ENCODE measurements around the gene ABCA9. TPM values are rescaled to one million over a fixed set of nuclear protein-coding genes. Genes with fewer than 3 reads are reported as not detected.
"Not testable (repeated sequence)": the region's sequence is repeated elsewhere in the genome, so short reads cannot be mapped to it uniquely, and the experiment has no call there.

The ABCA9 gene
- total RNA-seq, 1 experiment from 2014 or later = not detected

GRCh38 chr17:68954146-68954896 lies 106.4 kb downstream of the ABCA9 start:
- DNase-seq (ENCODE audit: low read depth) = no peak

- no peak for DNase-seq (ENCODE audit: low read depth)
Observed at GRCh38 chr17:68953340-68953997, 107.3 kb downstream of the ABCA9 start.

- DNase-seq (ENCODE audit: low read depth) = no peak
Observed at GRCh38 chr17:68950725-68951124, 110.0 kb downstream of the ABCA9 start.

- not testable (repeated sequence) for DNase-seq (ENCODE audit: low read depth)
Observed at GRCh38 chr17:68947868-68948267, 112.9 kb downstream of the ABCA9 start.

- no peak for DNase-seq (ENCODE audit: low read depth)
Observed at GRCh38 chr17:68944435-68945035, 116.2 kb downstream of the ABCA9 start.

- DNase-seq (ENCODE audit: low read depth) = not testable (repeated sequence)
Observed at GRCh38 chr17:68943812-68944182, 116.9 kb downstream of the ABCA9 start.

- DNase-seq (ENCODE audit: low read depth) = no peak
Observed at GRCh38 chr17:68943123-68943811, 117.5 kb downstream of the ABCA9 start.

GRCh38 chr17:68942389-68942788 lies 118.3 kb downstream of the ABCA9 start:
- no peak for DNase-seq (ENCODE audit: low read depth)

- no peak for DNase-seq (ENCODE audit: low read depth)
Observed at GRCh38 chr17:68941761-68942160, 119.0 kb downstream of the ABCA9 start.

- DNase-seq (ENCODE audit: low read depth) = no peak
Observed at GRCh38 chr17:68939195-68939594, 121.5 kb downstream of the ABCA9 start.

GRCh38 chr17:68937890-68938514 lies 122.7 kb downstream of the ABCA9 start:
- no peak for DNase-seq (ENCODE audit: low read depth)

GRCh38 chr17:68927516-68927915 lies 133.2 kb downstream of the ABCA9 start:
- no peak for DNase-seq (ENCODE audit: low read depth)

- no peak for DNase-seq (ENCODE audit: low read depth)
Observed at GRCh38 chr17:68924793-68925720, 135.7 kb downstream of the ABCA9 start.

Other genes with a start within 250 kb of the ABCA9 start
- 2.1 TPM in 1 of 2 replicates, not detected in the other for gene ABCA8, start 105.5 kb downstream of the ABCA9 start, total RNA-seq (2014; rRNA removed; shearing (Covaris generic))
- gene ABCA6, start 81.0 kb upstream of the ABCA9 start, total RNA-seq (2014; rRNA removed; shearing (Covaris generic)) = 0.03 TPM in 1 of 2 replicates, not detected in the other
- 0.06 TPM in 1 of 2 replicates, not detected in the other for gene ABCA10, start 167.9 kb upstream of the ABCA9 start, total RNA-seq (2014; rRNA removed; shearing (Covaris generic))